ENCODE data around the gene TPSAB1. TPM values are rescaled to one million over a fixed set of nuclear protein-coding genes. Genes with fewer than 3 reads are reported as not detected.
A peak's percentile ranks its signal among the peaks of the same experiment; 100 is the strongest.
"Not testable (repeated sequence)": the region's sequence is repeated elsewhere in the genome, so short reads cannot be mapped to it uniquely, and the experiment has no call there.

TPSAB1 gene
- total RNA-seq = not detected in 2 replicates

DNA sequence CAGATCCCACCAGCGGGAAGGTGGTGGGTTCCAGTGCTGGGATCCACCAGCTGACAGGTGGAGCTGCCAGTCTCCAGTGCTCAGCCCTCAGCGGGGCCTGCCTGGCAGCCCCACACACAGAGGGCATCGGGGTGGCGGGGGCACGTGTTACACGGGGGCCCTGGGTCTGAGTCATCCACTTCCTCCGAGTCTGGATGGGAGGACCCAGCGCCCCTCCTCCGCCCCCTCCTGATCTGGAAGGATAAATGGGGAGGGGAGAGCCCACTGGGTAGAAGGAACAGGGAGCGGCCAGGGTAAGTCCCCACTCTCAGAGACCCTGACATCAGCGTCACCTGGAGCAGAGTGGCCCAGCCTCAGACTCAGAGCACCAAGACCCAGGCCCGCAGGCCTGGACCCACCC lies at the start of gene TPSAB1:
Gene TPSAB1, plus strand, starts transcription at position 270 of the 400 bp plus-strand sequence. CDS start 234 bp downstream, outside the sequence.
- not testable (repeated sequence) for DNase-seq (ENCODE audit: low read depth)

DNA sequence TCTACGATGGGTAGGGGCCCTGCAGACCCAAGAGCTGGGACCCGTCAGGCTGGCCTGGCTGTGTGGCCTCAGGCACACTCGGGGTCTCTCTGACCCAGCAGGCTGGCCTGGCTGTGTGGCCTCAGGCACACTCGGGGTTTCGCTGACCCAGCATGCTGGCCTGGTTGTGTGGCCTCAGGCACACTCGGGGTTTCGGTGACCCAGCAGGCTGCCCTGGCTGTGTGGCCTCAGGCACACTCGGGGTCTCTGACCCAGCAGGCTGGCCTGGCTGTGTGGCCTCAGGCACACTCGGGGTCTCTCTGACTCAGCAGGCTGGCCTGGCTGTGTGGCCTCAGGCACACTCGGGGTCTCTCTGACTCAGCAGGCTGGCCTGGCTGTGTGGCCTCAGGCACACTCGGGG lies 49.7 kb upstream of the TPSAB1 start:
- DNase-seq (ENCODE audit: low read depth) = not testable (repeated sequence)

DNA sequence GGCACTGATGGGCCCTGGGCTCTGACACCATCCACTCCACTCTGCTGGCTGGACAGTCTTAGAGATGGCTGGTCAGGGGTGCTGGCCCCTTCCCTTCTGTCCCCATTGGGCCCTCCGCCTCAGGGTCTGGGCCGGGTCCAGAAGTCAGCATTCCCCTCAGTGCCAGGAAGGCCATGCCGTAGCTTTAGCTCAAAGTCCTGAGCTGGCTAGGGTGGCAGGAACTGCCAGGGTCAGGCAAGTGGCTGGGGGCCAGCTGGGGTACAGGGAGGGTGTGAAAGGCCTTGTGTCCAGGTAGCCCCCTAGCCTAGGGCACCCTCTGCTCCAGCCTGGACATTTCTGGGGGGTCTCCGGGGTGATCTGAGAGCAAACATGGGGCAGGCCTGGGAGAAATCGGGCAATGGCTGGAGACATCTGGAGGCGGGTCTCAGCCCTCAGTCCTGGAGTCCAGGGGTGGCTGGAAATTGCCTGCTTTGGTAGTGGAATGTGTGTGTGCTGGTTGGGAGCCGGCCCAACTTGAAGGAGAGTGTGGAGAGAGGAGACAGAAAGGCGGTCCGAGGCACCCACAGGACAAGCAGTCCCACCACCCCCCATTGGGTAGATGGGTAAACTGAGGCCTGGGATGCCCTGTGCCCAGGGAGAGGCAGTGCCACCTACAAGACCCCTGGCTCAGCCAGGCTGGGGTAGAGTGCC lies 48.0 kb upstream of the TPSAB1 start:
- no peak for DNase-seq (ENCODE audit: low read depth)

DNA sequence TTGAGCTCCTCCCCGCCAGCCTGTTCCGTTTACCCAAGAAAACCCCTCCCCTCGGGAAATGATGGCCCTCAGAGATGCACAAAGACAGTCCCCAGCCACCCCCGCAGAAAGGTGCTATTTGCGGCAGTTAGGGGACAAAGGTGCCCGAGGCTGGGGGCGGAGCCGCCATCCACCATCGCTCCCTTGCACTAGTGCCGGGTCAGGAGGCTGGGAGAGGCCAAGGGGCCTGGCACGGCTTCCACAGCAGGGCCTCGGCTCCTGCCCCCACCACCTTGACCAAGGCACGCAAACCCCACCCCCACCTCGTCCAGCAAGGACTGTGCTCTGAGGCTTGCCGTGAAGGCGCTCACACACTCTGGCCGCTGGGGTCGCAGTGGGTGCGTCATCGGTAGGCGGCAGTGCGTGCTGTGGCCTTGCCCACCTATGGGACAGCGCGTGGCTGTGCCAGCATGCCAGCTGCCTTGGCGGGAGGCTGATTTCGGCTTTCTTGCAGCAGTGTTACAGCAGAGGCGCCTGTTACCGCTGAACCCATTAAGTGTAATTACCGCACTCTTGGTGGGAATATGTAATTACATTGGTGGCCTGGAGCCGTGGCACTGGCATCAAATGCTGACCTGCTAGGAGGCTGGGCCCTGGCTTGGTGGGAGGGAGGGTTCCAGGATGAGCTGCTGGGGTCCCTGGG lies 47.2 kb upstream of the TPSAB1 start:
- peak; percentile 49 for DNase-seq (ENCODE audit: low read depth)

DNA sequence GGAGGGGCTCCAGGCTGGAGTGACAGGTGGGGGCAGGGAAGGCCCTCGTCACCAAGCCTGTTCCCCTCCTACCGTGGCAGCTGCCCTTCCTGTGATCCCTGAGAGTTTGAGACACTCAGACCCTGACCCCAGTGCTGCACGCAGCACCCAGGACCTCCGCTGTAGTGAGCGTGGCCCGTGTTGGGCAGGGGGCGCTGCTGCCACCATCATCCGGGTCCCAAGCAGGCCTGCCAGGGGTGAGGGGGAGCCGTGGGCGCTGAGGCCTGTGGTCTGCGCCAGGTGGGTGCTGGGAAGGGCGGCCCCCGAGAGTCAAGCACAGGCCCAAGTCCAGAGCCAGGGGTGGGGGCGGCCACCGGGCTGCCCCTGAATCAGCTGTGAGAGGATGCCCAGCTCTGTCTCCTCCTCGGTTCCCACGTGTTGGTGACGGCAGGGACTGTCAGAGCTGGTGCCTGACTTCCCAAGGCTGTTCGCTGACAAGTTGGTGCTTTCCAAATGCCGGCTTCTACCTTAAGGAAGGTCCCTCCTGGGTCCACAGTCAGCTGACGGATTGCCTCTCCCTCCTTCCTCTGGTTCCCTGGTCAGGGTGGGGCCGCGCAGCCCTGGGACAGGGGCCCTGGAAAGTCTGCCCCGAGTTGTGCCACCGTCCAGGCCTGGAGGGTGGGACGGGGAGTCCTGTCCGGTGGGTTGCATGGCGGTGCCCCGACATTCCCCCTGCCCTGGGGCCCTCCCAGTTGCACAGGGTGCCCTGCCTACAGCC lies 46.5 kb upstream of the TPSAB1 start:
- no peak for DNase-seq (ENCODE audit: low read depth)

DNA sequence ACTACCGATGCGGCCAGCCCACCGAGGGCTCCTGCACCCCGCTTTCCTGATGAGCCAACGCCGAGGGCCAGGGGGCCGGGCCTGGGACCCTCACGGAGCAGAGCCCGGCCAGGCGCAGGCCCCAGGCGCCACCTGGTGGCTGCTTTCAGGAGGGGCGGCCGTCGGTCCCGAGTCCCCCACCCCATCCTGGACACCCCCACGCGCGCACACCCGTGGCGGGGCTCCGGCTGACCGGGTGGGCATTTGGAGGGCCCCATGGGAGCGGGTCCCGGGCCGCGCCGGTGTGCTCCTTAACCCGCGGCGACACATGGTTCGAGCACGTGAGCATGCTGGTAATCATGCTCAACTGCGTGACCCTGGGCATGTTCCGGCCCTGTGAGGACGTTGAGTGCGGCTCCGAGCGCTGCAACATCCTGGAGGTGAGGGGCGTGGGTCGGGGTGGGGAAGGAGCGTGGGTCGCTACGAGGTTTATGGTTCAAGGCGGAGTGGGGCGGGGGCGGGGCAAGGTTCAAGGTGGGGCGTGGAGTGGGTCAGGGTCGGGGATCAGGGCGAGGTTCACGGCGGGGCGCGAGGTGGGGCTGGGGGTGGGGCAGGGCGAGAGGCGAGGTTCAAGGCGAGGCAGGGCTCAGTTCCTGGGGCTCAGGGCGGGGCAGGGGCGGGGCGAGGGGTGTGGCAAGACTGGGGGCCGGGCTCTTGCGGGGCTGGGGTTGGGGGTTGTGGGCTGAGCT lies 45.7 kb upstream of the TPSAB1 start:
- no peak for DNase-seq (ENCODE audit: low read depth)

DNA sequence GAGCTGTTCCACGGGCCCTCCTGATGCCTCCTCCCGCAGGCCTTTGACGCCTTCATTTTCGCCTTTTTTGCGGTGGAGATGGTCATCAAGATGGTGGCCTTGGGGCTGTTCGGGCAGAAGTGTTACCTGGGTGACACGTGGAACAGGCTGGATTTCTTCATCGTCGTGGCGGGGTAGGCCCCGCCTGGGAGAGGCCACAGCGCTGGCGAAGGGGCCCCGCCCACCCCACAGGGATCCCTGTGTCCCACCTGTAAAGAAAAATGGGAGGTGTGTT lies 45.2 kb upstream of the TPSAB1 start:
- DNase-seq (ENCODE audit: low read depth) = no peak

DNA sequence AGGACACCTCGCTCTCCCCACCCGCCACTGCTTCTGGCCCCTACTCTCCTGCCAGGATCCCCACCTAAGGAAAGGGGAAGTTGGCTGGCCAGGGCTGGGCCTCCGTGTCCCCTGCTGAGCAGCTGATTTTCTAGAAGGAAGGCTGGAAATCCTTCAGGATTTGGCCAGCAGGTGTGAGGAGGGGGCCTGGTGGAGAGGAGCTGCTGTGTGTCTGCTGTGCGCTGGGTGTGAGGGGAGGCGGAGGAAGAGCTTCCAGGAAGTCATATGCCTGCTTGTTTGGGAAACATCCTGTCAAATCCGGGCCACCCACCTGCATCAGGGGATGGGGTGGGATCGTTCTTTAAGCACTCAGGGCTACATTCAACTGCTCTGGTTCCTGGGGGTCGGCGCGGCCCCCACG lies 44.0 kb upstream of the TPSAB1 start:
- DNase-seq (ENCODE audit: low read depth) = no peak

DNA sequence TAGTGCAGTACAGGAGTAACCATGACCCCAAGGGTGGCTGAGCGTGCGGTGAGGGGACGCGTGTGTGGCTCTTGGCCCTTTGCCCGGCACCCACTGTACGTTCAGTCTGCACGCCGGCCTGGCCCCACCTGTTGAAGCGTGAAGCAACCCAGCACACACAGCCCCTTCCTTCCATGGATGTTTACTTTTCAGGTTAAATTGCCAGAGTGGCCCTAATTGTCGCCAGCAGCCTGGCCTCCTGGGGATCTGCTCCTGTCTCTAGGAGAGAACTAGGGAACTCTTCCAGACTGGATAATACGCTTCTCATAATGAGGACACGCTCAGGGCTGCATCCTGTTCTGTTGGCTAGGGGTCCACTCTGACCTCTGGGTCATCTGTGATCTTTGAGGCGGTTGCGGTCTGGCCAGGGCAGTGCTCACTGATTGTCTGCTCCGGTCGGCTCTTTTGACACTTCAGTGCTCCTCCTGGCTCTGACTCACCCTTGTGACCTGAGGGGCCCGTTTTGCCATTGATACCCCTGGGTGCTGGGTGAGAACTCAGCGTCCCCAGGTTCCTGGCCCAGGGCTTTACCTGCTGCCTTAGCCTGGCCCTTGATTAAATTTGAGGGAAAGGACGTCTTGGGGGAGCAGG lies 43.2 kb upstream of the TPSAB1 start:
- DNase-seq (ENCODE audit: low read depth) = no peak

DNA sequence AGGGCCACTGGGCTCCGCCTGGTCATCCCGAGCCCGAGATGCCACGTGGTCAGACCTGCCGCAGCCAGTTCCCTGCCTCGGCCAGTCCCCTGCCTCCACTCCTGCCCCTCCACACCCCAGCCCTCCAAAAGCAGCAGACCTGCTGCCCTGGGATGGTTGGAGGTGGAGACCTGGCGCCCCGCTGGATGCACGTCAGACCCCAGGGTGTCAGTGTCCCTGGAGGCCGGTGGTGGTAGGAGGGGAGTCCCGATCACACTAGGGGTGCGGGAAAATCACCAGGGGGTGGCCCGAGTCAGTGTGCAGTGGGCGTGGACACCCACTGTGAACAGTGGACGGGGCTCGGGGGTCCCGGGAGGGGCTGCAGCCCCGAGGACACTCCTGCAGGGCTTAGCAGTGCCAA lies 42.3 kb upstream of the TPSAB1 start:
- DNase-seq (ENCODE audit: low read depth) = no peak

DNA sequence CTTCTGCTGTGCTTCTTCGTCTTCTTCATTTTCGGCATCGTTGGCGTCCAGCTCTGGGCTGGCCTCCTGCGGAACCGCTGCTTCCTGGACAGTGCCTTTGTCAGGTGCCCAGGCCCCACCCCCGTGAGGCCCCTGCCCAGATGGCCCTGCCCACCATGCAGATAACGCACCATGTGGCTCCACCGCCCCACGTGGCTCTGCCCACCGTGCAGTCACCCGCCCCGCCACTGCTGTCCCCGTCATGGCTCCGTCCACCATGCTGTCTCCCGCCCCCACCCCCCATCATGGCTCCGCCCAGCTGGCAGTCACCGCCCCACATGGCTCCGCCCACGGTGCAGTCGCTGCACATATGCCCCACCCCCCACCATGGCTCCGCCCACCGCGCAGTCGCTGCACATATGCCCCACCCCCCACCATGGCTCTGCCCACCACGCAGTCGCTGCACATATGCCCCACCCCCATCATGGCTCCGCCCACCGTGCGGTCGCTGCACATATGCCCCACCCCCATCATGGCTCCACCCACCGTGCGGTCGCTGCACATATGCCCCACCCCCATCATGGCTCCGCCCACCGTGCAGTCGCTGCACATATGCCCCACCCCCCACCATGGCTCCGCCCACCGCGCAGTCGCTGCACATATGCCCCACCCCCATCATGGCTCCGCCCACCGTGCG lies 41.7 kb upstream of the TPSAB1 start:
- DNase-seq (ENCODE audit: low read depth) = not testable (repeated sequence)

DNA sequence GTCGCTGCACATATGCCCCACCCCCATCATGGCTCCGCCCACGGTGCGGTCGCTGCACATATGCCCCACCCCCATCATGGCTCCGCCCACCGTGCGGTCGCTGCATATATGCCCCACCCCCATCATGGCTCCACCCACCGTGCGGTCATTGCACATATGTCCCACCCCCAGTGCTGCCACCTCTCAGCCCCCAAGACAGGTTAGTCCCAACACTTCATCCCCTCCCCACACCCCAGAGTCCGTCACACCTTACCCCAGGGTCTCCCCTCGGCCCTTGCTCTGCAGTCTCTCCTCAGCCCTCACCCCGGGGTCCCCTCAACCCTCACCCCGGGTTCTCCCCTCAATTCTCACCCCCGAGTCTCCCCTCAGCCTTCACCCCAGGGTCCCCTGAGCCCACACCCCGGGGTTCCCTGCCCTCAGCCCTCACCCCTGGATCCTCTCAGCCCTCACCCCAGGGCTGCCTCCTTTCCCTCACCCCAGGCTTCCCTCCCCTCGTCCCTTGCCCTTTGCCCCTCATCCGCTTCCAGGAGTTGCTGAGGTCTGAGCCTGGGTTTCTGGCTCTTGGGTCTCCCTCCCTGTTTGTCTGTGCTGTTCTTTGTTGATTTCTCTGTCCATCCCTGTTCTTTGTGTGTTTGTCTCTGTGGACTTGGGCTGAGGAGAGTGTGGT lies 41.0 kb upstream of the TPSAB1 start:
- DNase-seq (ENCODE audit: low read depth) = no peak

DNA sequence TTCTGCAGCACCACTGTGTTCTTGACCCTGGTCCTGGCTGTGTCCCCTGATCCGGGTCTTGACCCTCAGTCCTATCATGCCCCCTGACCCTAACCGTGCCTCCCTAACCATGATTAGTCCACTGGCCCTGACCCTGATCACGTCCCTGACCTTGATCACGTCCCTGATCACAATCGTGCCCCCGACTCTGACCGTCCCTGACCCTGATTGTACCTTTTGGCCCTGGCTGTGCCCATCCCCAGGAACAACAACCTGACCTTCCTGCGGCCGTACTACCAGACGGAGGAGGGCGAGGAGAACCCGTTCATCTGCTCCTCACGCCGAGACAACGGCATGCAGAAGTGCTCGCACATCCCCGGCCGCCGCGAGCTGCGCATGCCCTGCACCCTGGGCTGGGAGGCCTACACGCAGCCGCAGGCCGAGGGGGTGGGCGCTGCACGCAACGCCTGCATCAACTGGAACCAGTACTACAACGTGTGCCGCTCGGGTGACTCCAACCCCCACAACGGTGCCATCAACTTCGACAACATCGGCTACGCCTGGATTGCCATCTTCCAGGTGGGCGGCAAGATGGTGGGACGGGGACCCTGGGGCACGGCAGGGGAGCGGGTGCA lies 40.4 kb upstream of the TPSAB1 start:
- no peak for DNase-seq (ENCODE audit: low read depth)

DNA sequence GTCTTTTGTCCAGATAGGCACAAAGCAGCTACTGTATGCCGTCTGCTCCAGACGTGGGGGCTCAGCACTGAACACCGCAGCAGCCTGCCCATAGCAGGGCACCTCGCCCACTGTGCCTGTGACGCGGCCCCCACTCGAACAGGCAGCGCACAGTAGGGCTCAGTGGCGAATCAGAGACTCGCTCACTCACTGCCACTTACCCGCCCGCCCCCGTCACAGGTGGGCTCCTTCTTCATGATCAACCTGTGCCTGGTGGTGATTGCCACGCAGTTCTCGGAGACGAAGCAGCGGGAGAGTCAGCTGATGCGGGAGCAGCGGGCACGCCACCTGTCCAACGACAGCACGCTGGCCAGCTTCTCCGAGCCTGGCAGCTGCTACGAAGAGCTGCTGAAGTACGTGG lies 39.1 kb upstream of the TPSAB1 start:
- no peak for DNase-seq (ENCODE audit: low read depth)

DNA sequence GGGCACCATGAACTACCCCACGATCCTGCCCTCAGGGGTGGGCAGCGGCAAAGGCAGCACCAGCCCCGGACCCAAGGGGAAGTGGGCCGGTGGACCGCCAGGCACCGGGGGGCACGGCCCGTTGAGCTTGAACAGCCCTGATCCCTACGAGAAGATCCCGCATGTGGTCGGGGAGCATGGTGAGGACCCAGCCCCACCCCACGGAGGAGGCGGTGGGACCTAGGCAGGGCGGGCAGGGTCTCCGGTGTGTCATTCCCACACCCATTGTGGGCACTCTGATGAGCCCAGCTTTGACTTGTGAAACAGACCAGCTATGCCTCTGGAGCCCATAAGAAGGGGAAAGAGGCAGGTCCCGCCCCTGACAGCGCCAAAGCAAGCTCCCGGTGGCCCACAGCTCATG lies 38.2 kb upstream of the TPSAB1 start:
- DNase-seq (ENCODE audit: low read depth) = no peak

DNA sequence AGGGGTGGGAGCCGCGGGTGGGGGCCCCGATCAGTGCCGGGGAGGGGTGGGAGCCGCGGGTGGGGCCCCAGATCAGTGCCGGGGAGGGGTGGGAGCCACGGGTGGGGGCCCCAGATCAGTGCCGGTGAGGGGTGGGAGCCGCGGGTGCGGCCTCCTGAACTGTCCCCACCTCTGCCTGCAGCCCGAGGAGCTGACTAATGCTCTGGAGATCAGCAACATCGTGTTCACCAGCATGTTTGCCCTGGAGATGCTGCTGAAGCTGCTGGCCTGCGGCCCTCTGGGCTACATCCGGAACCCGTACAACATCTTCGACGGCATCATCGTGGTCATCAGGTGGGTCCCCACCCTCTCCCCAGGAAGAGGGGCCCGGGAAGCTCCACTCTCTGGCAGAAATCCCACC lies 35.6 kb upstream of the TPSAB1 start:
- no peak for DNase-seq (ENCODE audit: low read depth)

DNA sequence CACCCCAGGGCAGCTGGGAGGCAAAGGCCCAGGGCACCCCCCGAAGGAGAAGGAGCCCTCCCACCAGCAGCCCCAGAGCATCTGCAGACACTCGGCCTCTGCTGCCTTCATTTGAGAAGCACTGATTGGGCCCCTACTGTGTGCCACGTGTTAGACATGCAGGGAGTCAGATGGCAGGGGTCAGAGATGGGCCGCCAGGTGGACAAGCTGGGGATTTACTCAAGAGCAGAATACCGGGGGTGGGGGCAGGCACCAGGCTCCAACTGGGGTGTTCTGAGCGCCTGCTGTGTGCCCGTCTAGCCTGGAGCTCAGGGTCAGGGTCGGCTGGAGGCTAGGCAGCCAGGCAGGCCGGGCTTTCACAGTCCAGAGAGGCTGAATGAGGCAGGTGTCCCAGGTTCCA lies 34.2 kb upstream of the TPSAB1 start:
- DNase-seq (ENCODE audit: low read depth) = no peak

DNA sequence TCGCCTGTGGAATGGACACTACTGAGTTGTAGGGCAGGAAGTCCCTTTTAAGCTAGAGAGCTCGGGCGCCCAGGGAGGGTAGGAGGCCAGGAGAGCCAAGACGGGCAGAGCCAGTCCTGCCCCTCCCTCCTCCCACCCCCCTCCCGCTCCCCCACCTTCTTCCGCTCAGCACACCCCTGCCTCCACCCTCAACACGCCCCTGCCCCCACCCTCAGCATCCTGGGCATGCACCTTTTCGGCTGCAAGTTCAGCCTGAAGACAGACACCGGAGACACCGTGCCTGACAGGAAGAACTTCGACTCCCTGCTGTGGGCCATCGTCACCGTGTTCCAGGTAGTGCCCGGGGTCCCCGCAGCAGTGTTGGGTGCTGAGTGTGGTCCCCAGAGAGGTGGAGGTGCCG lies 33.7 kb upstream of the TPSAB1 start:
- no peak for DNase-seq (ENCODE audit: low read depth)

DNA sequence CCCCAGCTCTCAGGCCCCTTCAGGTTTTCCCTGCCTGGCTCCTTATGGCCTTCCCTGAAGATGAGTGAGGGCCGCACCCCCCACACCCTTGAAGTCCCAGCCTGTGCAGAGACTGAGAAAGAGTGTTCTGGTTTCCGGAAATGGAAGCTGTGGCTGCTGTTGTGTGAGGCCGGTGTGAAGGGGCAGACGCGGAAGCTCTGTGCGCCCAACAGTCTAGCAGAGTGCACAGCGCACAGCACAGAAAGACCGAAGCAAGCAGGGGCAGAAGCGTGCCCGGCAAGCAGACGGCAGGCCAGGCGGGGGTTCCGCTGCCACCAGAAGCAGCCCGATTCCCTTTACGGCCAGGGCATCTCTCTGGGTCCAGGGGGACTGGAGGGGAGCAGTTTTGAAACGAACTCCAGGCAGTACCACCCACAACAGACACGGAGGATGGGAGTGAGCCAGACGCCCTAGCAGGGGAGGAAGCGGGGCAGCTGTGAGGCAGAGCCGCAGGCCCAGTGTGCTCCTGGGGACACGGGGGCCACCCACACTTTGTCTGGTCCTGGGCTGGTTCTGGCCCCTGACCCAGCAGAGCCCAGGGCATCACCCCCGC lies 32.2 kb upstream of the TPSAB1 start:
- DNase-seq (ENCODE audit: low read depth) = no peak

DNA sequence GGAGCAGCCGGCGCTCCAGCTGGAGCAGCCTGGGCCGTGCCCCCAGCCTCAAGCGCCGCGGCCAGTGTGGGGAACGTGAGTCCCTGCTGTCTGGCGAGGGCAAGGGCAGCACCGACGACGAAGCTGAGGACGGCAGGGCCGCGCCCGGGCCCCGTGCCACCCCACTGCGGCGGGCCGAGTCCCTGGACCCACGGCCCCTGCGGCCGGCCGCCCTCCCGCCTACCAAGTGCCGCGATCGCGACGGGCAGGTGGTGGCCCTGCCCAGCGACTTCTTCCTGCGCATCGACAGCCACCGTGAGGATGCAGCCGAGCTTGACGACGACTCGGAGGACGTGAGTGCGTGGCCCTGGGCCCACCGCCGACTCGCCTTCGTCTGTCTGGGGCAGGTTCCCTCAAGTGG lies 31.4 kb upstream of the TPSAB1 start:
- DNase-seq (ENCODE audit: low read depth) = no peak
